ENCODE measurements around the gene INPP5F. TPM values are rescaled to one million over a fixed set of nuclear protein-coding genes. Genes with fewer than 3 reads are reported as not detected.
"Not testable (repeated sequence)": the region's sequence is repeated elsewhere in the genome, so short reads cannot be mapped to it uniquely, and the experiment has no call there.

Gene INPP5F
- polyA plus RNA-seq, 1 of the 3 experiments (the other 2 are of a cell fraction), result 7.8 TPM

- no peaks in the 10 kb centered on the region for H3F3A ChIP-seq (replicated peaks; ENCODE audit: insufficient read depth)
These were observed 20.4 kb upstream of the INPP5F start for GRCh38 chr10:119705434-119705831.

DNA sequence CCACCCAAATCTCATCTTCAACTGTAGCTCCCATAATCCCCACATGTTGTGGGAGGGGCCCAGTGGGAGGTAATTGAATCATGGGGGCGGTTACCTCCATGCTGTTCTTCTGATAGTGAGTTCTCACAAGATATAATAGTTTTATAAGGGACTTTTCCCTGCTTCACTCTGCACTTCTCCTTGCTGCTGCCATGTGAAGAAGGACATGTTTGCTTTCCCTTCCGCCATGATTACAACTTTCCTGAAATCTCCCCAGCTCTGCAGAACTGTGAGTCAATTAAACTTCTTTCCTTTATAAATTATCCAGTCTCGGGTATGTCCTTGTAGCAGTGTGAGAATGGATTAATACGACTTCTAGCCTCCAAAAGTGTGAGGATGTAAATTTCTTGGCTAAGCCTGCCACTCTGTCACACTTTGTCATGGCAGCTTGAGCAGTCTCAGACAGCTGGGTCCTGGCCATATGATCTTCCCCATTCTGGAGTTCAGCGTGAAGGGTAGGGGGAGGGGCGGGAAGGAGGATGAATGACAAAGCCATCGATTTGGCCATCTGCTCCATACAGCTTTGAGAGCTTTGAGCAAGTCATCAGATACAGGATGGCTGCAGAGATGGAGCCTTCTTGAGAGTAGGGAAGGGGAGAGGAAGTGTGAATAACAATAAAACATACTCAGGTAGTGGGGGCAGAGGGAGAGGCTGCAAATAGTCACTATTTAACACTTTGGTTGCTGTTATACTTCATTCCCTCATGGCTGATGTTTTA, 19.1 kb upstream of the INPP5F start:
- no peak overlapping the region for H3K9ac ChIP-seq
- H3K4me2 ChIP-seq, result no peak overlapping the region
- 59% methylated on average over 7 of the region's 7 CpGs for WGBS (ENCODE audit: low lambda C conversion rate)
- no peaks in the 10 kb centered on the region for H4K20me1 ChIP-seq (ENCODE audit: insufficient read depth)
- no peak for DNase-seq
- no peaks in the 10 kb centered on the region for H3K4me1 ChIP-seq (ENCODE audit: control insufficient read depth in 1 of 2, insufficient read depth in 2 of 2, low read depth in 1 of 2, low read length in 1 of 2)
- CTCF ChIA-PET, result interaction anchor here (0.9 to 6.1 kb wide), 4 partner anchors 9 to 153 kb away, joined by 3 to 38 read pairs (median 5); no protein-coding TSS in a partner anchor
- no peak overlapping the region for H3K4me3 ChIP-seq (ENCODE audit: low read depth in 2 of 2, low read length in 1 of 2)
- no peak overlapping the region for H3K27ac ChIP-seq (ENCODE audit: low read depth in 2 of 2, low read length in 1 of 2)
- H2AFZ ChIP-seq (ENCODE audit: low read depth), result no peak overlapping the region
- no peaks in the 10 kb centered on the region for H3F3A ChIP-seq (replicated peaks; ENCODE audit: insufficient read depth)
- H3K9me3 ChIP-seq, result no peaks in the 10 kb centered on the region
- H3K79me2 ChIP-seq (ENCODE audit: insufficient read depth), result no peaks in the 10 kb centered on the region
- H3K27me3 ChIP-seq (ENCODE audit: insufficient read depth), result no peaks in the 10 kb centered on the region
- TF ChIP-seq NFIC (IDR thresholded peaks at IDR 0.05; ENCODE audit: borderline replicate concordance) (no peak), POLR2AphosphoS5 (IDR thresholded peaks at IDR 0.05; ENCODE audit: low read depth, low read length) (no peak), SMC3 (IDR thresholded peaks at IDR 0.05; ENCODE audit: low read depth, low read length) (no peak), EZH2phosphoT487 (IDR thresholded peaks at IDR 0.05; ENCODE audit: borderline replicate concordance, low read depth) (no peak), TAF1 (IDR thresholded peaks at IDR 0.05; ENCODE audit: borderline replicate concordance, low read depth, low read length) (no peak), JUND (IDR thresholded peaks at IDR 0.05) (no peak), RFX5 (IDR thresholded peaks at IDR 0.05; ENCODE audit: low read length) (no peak)
- TF ChIP-seq, protein P1, sequence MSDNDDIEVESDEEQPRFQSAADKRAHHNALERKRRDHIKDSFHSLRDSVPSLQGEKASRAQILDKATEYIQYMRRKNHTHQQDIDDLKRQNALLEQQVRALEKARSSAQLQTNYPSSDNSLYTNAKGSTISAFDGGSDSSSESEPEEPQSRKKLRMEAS (IDR thresholded peaks at IDR 0.05; ENCODE audit: low read depth), result no peak
- H3K9me2 ChIP-seq, result no peaks in the 10 kb centered on the region
- POLR2A ChIA-PET, result no interaction called here
- no peaks in the 10 kb centered on the region for H3K36me3 ChIP-seq (replicated peaks in 1 of 2; ENCODE audit: control insufficient read depth in 1 of 2, insufficient read depth in 2 of 2, low read length in 1 of 2)

More at GRCh38 chr10:119705434-119705831, 20.4 kb upstream of the INPP5F start:
- Histone ChIP-seq H2AFZ (ENCODE audit: low read depth) (no peak overlapping the region), H3K79me2 (ENCODE audit: insufficient read depth) (no peaks in the 10 kb centered on the region; the same call in 1 of the 2 replicates), H3K4me3 (ENCODE audit: low read depth in 2 of 2, low read length in 1 of 2) (no peak overlapping the region), H3K4me2 (no peak overlapping the region), H3K9me3 (no peaks in the 10 kb centered on the region), H4K20me1 (ENCODE audit: insufficient read depth) (no peaks in the 10 kb centered on the region), H3K9ac (no peak overlapping the region), H3K36me3 (replicated peaks in 1 of 2; ENCODE audit: control insufficient read depth in 1 of 2, insufficient read depth in 2 of 2, low read length in 1 of 2) (no peaks in the 10 kb centered on the region), H3K27me3 (ENCODE audit: insufficient read depth) (no peaks in the 10 kb centered on the region), H3K27ac (ENCODE audit: low read depth in 2 of 2, low read length in 1 of 2) (no peak overlapping the region), H3K9me2 (no peaks in the 10 kb centered on the region), H3K4me1 (ENCODE audit: control insufficient read depth in 1 of 2, insufficient read depth in 2 of 2, low read depth in 1 of 2, low read length in 1 of 2) (no peaks in the 10 kb centered on the region)
- POLR2A ChIA-PET, result no interaction called here
- TF ChIP-seq RXRA (IDR thresholded peaks at IDR 0.05; ENCODE audit: borderline replicate concordance, low read depth) (no peak), USF2 (IDR thresholded peaks at IDR 0.05; ENCODE audit: borderline replicate concordance, low read depth, low read length) (no peak), TEAD4 (IDR thresholded peaks at IDR 0.05; ENCODE audit: borderline replicate concordance, insufficient read depth) (no peak), NRF1 (IDR thresholded peaks at IDR 0.05; ENCODE audit: low read depth, low read length) (no peak)
- TF ChIP-seq, protein P2, sequence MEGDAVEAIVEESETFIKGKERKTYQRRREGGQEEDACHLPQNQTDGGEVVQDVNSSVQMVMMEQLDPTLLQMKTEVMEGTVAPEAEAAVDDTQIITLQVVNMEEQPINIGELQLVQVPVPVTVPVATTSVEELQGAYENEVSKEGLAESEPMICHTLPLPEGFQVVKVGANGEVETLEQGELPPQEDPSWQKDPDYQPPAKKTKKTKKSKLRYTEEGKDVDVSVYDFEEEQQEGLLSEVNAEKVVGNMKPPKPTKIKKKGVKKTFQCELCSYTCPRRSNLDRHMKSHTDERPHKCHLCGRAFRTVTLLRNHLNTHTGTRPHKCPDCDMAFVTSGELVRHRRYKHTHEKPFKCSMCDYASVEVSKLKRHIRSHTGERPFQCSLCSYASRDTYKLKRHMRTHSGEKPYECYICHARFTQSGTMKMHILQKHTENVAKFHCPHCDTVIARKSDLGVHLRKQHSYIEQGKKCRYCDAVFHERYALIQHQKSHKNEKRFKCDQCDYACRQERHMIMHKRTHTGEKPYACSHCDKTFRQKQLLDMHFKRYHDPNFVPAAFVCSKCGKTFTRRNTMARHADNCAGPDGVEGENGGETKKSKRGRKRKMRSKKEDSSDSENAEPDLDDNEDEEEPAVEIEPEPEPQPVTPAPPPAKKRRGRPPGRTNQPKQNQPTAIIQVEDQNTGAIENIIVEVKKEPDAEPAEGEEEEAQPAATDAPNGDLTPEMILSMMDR (IDR thresholded peaks at IDR 0.05), result no peak
- WGBS (ENCODE audit: low lambda C conversion rate), result 83% methylated on average over 3 of the region's 3 CpGs
- CTCF ChIA-PET, result interaction anchor here (6.1 kb wide), 1 partner anchor 19 kb away, joined by 38 read pairs; no protein-coding TSS in a partner anchor
- no peak for DNase-seq

DNA sequence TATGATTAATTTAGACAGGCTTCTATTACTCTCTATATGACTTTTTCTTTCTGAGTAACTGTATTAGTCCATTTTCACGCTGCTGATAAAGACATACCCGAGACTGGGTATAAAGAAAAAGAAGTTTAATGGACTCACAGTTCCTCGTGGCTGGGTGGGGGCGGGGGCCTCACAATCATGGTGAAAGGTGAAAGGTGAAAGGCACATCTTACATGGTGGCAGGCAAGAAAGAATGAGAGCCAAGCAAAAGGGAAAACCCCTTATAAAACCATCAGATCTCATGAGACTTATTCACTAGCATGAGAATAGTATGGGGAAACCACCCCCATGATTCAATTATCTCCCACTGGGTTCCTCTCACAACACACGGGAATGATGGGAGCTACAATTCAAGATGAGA, 18.5 kb upstream of the INPP5F start:
- H2AFZ ChIP-seq (ENCODE audit: low read depth); DNase-seq; H4K20me1 ChIP-seq (ENCODE audit: insufficient read depth); H3K9me3 ChIP-seq; H3K27me3 ChIP-seq (ENCODE audit: insufficient read depth); H3K79me2 ChIP-seq (ENCODE audit: insufficient read depth); H3K4me2 ChIP-seq; H3K9me2 ChIP-seq; H3K4me3 ChIP-seq (ENCODE audit: low read depth in 2 of 2, low read length in 1 of 2); POLR2A ChIA-PET; H3K36me3 ChIP-seq (replicated peaks in 1 of 2; ENCODE audit: control insufficient read depth in 1 of 2, insufficient read depth in 2 of 2, low read length in 1 of 2); H3K27ac ChIP-seq (ENCODE audit: low read depth in 2 of 2, low read length in 1 of 2); H3F3A ChIP-seq (replicated peaks; ENCODE audit: insufficient read depth); H3K4me1 ChIP-seq (ENCODE audit: control insufficient read depth in 1 of 2, insufficient read depth in 2 of 2, low read depth in 1 of 2, low read length in 1 of 2); H3K9ac ChIP-seq: not testable (repeated sequence)
- 50% methylated on average over 5 of the region's 5 CpGs for WGBS (ENCODE audit: low lambda C conversion rate)
- CTCF ChIA-PET, result interaction anchor here (1.5 to 1.6 kb wide), 2 partner anchors 26 to 152 kb away, joined by 5 read pairs; no protein-coding TSS in a partner anchor

DNA sequence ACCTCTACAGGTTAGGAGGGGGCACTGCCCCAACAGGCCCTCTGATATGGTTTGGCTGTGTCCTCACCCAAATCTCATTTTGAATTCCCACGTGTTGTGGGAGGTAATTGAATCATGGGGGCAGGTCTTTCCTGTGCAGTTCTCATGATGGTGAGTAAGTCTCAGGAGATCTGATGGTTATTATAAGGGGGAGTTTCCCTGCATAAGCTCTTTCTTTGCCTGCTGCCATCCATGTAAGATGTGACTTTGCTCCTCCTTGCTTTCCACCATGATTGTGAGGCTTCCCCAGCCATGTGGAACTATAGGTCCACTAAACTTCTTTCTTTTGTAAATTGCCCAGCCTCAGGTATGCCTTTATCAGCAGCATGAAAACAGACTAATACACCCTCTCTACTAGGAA, 14.9 kb upstream of the INPP5F start:
- CTCF ChIA-PET, H3K9ac ChIP-seq: not testable (repeated sequence)

More for the DNA sequence above, 14.9 kb upstream of the INPP5F start:
- H3K9me2 ChIP-seq; H3K4me3 ChIP-seq (ENCODE audit: low read depth in 2 of 2, low read length in 1 of 2); DNase-seq; H2AFZ ChIP-seq (ENCODE audit: low read depth); H3K79me2 ChIP-seq (ENCODE audit: insufficient read depth); H3K4me2 ChIP-seq; POLR2A ChIA-PET; H3K27ac ChIP-seq (ENCODE audit: low read depth in 2 of 2, low read length in 1 of 2); H3F3A ChIP-seq (replicated peaks; ENCODE audit: insufficient read depth); H4K20me1 ChIP-seq (ENCODE audit: insufficient read depth); H3K27me3 ChIP-seq (ENCODE audit: insufficient read depth); H3K9me3 ChIP-seq; H3K36me3 ChIP-seq (replicated peaks in 1 of 2; ENCODE audit: control insufficient read depth in 1 of 2, insufficient read depth in 2 of 2, low read length in 1 of 2); H3K4me1 ChIP-seq (ENCODE audit: control insufficient read depth in 1 of 2, insufficient read depth in 2 of 2, low read depth in 1 of 2, low read length in 1 of 2): not testable (repeated sequence)
- 50% methylated on average over 1 of the region's 1 CpG for WGBS (ENCODE audit: low lambda C conversion rate)

Data from SK-N-SH (cell line).